IPS-NIHi11 (cell line): ENCODE results near the gene KANTR.
"Not testable (repeated sequence)": the region's sequence is repeated elsewhere in the genome, so short reads cannot be mapped to it uniquely, and the experiment has no call there.

Source experiments
- DNase-seq: peaks from one replicate; pipeline ENCODE4 v3.0.0; 2012; ENCODE audit warnings: mixed read lengths, low spot score

Gene KANTR

GRCh38 chrX:53128097-53128749 lies 34.3 kb downstream of the KANTR start:
- DNase-seq, result no peak

GRCh38 chrX:53133400-53133799 lies 39.5 kb downstream of the KANTR start:
- DNase-seq, result no peak

GRCh38 chrX:53135581-53135980 lies 41.6 kb downstream of the KANTR start:
- no peak for DNase-seq

- DNase-seq, result no peak
Observed at GRCh38 chrX:53153581-53153980, 59.6 kb downstream of the KANTR start.

- no peak for DNase-seq
Observed at GRCh38 chrX:53155512-53156206, 61.7 kb downstream of the KANTR start.

- no peak for DNase-seq
Observed at GRCh38 chrX:53156207-53156596, 62.3 kb downstream of the KANTR start.

- no peak for DNase-seq
Observed at GRCh38 chrX:53159184-53159583, 65.2 kb downstream of the KANTR start.

GRCh38 chrX:53160297-53160983 lies 66.5 kb downstream of the KANTR start:
- DNase-seq, result no peak

GRCh38 chrX:53163436-53163835 lies 69.5 kb downstream of the KANTR start:
- DNase-seq, result no peak

- DNase-seq, result not testable (repeated sequence)
Observed at GRCh38 chrX:53164566-53164965, 70.6 kb downstream of the KANTR start.

GRCh38 chrX:53166103-53166502 lies 72.2 kb downstream of the KANTR start:
- no peak for DNase-seq

- DNase-seq, result no peak
Observed at GRCh38 chrX:53171356-53171755, 77.4 kb downstream of the KANTR start.
